Measurements from ENCODE around the gene OSBPL9. TPM values are rescaled to one million over a fixed set of nuclear protein-coding genes. Genes with fewer than 3 reads are reported as not detected.
"Not testable (repeated sequence)": the region's sequence is repeated elsewhere in the genome, so short reads cannot be mapped to it uniquely, and the experiment has no call there.

The OSBPL9 gene
- total and polyA plus RNA-seq, 10 of the 15 experiments (the other 5 are each of a cell fraction or from before 2014, with no cell fraction given), result 25.9 to 156 (median 108) TPM

DNA sequence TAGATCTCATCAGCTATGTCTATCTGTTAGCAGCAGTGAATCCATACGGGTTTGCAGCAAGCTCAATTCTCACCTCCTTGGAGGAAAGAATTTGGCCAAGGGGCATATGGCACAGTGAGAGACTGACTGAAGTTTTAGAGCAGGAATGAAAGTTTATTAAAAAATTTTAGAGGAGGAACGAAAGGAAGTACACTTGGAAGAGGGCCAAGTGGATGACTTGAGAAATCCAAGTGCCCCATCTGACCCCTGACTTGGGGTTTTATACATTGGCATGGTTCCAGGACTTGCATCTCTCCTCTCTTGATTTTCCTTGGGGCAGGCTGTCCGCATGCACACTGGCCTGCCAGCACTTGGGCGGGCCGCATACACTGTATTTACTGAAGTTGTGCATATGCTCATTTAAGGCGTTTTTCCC is 9.2 kb upstream of the OSBPL9 start:
- ATAC-seq (no peak), FAIRE-seq (no peak), DNase-seq (ENCODE audit: low read depth, low spot score) (no peak)
- H3K27ac ChIP-seq (ENCODE audit: control insufficient read depth, insufficient read depth), result no peak overlapping the region
- ChIA-PET SMC1A (ENCODE audit: uncharacterized antibody, unreplicated experiment) (no interaction called here), RAD21 (ENCODE audit: unreplicated experiment) (no interaction called here), CTCF (interaction anchor here (1.6 kb wide), 1 partner anchor 161 kb away, joined by 4 read pairs; no protein-coding TSS in a partner anchor), POLR2A (interaction anchor here (0.5 kb wide), 1 partner anchor 8 kb away, joined by 3 read pairs; no protein-coding TSS in a partner anchor)
- H3K36me3 ChIP-seq (ENCODE audit: control insufficient read depth in 2 of 2, insufficient read depth in 2 of 2, low read length in 1 of 2), result no peaks in the 10 kb centered on the region
- WGBS (ENCODE audit: insufficient coverage, insufficient replicate concordance, low lambda C conversion rate, missing lambda C conversion rate), result 66% methylated on average over 6 of the region's 6 CpGs
- no peak overlapping the region for H3K4me3 ChIP-seq
- in situ Hi-C loops (cut with MboI) (no loop called here), intact Hi-C loops (cut with micrococcal nuclease; ENCODE audit: unreplicated experiment) (no loop called here)
- H3K9ac ChIP-seq (ENCODE audit: control insufficient read depth, insufficient read depth, low read length), result no peak overlapping the region
- TF ChIP-seq NR2F1 (conservative IDR thresholded peaks at IDR 0.05) (no peak), RCOR1 (conservative IDR thresholded peaks at IDR 0.05; ENCODE audit: low read depth, low read length) (no peak), FOS (IDR thresholded peaks at IDR 0.05; ENCODE audit: borderline replicate concordance, extremely low read depth, insufficient read length) (no peak), SUPT20H (IDR thresholded peaks at IDR 0.05; ENCODE audit: borderline replicate concordance, control insufficient read depth, low read depth, low read length) (no peak), TCF3 (IDR thresholded peaks at IDR 0.05; ENCODE audit: borderline replicate concordance, insufficient read depth, low read depth, low read length) (no peak), NFXL1 (IDR thresholded peaks at IDR 0.05; ENCODE audit: borderline replicate concordance) (no peak), SMAD5 (IDR thresholded peaks at IDR 0.05; ENCODE audit: low read depth) (no peak), SMARCA5 (IDR thresholded peaks at IDR 0.05) (no peak), ZNF384 (IDR thresholded peaks at IDR 0.05; ENCODE audit: borderline replicate concordance, low read depth, low read length) (no peak), POLR2AphosphoS5 (IDR thresholded peaks at IDR 0.05; ENCODE audit: low read length) (no peak)
- no peaks in the 10 kb centered on the region for H4K20me1 ChIP-seq (ENCODE audit: control insufficient read depth, insufficient read depth)
- H3K79me2 ChIP-seq (ENCODE audit: control insufficient read depth, insufficient read depth, low read length), result no peaks in the 10 kb centered on the region
- BruUV-seq (replicated peaks), result no TSS peak
- no peaks in the 10 kb centered on the region for H3K4me1 ChIP-seq (ENCODE audit: control insufficient read depth, insufficient read depth, low read length)
- no peaks in the 10 kb centered on the region for H3K27me3 ChIP-seq (replicated peaks in 1 of 2; ENCODE audit: control insufficient read depth in 2 of 2, insufficient read depth in 2 of 2, low read length in 1 of 2)
- H2AFZ ChIP-seq (ENCODE audit: control insufficient read depth, low read depth, low read length), result no peak overlapping the region
- H3K4me2 ChIP-seq (ENCODE audit: control insufficient read depth, insufficient read depth), result no peak overlapping the region
- H3K9me3 ChIP-seq (replicated peaks; ENCODE audit: control insufficient read depth, insufficient read depth, low read length), result no peaks in the 10 kb centered on the region

DNA sequence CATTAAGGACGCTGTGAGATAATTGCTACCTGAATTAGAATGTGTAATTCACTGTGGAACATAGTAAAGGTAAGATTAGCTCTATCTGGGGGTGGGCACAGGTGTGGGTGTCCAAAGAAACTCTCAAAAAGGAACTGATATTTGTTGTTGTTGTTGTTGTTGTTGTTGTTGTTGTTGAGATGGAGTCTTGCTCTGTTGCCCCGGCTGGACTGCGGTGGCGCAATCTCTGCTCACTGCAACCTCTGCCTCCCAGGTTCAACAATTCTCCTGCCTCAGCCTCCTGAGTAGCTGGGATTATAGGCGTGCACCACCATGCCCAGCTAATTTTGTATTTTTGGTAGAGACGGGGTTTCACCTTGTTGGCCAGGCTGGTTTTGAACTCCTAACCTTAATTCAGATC is 6.8 kb upstream of the OSBPL9 start:
- H3K4me2 ChIP-seq (ENCODE audit: control insufficient read depth, insufficient read depth); DNase-seq (ENCODE audit: low read depth, low spot score); H3K79me2 ChIP-seq (ENCODE audit: control insufficient read depth, insufficient read depth, low read length); H3K4me3 ChIP-seq; BruUV-seq (replicated peaks); H4K20me1 ChIP-seq (ENCODE audit: control insufficient read depth, insufficient read depth); H3K9me3 ChIP-seq (replicated peaks; ENCODE audit: control insufficient read depth, insufficient read depth, low read length); H3K27ac ChIP-seq (ENCODE audit: control insufficient read depth, insufficient read depth); FAIRE-seq; POLR2A ChIA-PET; intact Hi-C loops (cut with micrococcal nuclease; ENCODE audit: unreplicated experiment); RAD21 ChIA-PET (ENCODE audit: unreplicated experiment); H3K9ac ChIP-seq (ENCODE audit: control insufficient read depth, insufficient read depth, low read length); H3K36me3 ChIP-seq (ENCODE audit: control insufficient read depth in 2 of 2, insufficient read depth in 2 of 2, low read length in 1 of 2); in situ Hi-C loops (cut with MboI); ATAC-seq; H3K27me3 ChIP-seq (replicated peaks in 1 of 2; ENCODE audit: control insufficient read depth in 2 of 2, insufficient read depth in 2 of 2, low read length in 1 of 2); H3K4me1 ChIP-seq (ENCODE audit: control insufficient read depth, insufficient read depth, low read length); H2AFZ ChIP-seq (ENCODE audit: control insufficient read depth, low read depth, low read length): not testable (repeated sequence)
- SMC1A ChIA-PET (ENCODE audit: uncharacterized antibody, unreplicated experiment), result interaction anchor here (0.7 to 2.2 kb wide), 4 partner anchors 9 to 159 kb away, joined by 3 to 6 read pairs (median 4); no protein-coding TSS in a partner anchor
- 89% methylated on average over 6 of the region's 6 CpGs for WGBS (ENCODE audit: insufficient coverage, insufficient replicate concordance, low lambda C conversion rate, missing lambda C conversion rate)
- CTCF ChIA-PET, result interaction anchor here (0.6 to 2.6 kb wide), 5 partner anchors 9 to 159 kb away, joined by 3 to 6 read pairs (median 4); no protein-coding TSS in a partner anchor
